Fibroblast of gingiva (primary cell): Measurements from ENCODE around the gene KCNAB2.

Source experiments
- DNase-seq: peaks from one replicate; pipeline ENCODE4 v3.0.0-alpha.2; 2011; ENCODE audit warnings: low read depth

KCNAB2 gene

GRCh38 chr1:6109688-6110087, 64.0 kb downstream of the KCNAB2 start:
- no peak for DNase-seq

GRCh38 chr1:6110326-6110725, 64.6 kb downstream of the KCNAB2 start:
- DNase-seq, result no peak

- DNase-seq, result no peak
Observed at GRCh38 chr1:6111571-6111970, 65.9 kb downstream of the KCNAB2 start.

GRCh38 chr1:6111991-6112689, 66.5 kb downstream of the KCNAB2 start:
- DNase-seq, result no peak

- DNase-seq, result no peak
Observed at GRCh38 chr1:6112690-6113005, 67.0 kb downstream of the KCNAB2 start.

- DNase-seq, result no peak
Observed at GRCh38 chr1:6113116-6113515, 67.4 kb downstream of the KCNAB2 start.

GRCh38 chr1:6113745-6114144, 68.1 kb downstream of the KCNAB2 start:
- DNase-seq, result no peak

- DNase-seq, result no peak
Observed at GRCh38 chr1:6116137-6116536, 70.4 kb downstream of the KCNAB2 start.

GRCh38 chr1:6117064-6117463, 71.4 kb downstream of the KCNAB2 start:
- DNase-seq, result no peak

GRCh38 chr1:6117624-6118023, 71.9 kb downstream of the KCNAB2 start:
- no peak for DNase-seq

- peak; percentile 11 for DNase-seq
Observed at GRCh38 chr1:6118415-6118814, 72.7 kb downstream of the KCNAB2 start.

- no peak for DNase-seq
Observed at GRCh38 chr1:6121021-6121421, 75.3 kb downstream of the KCNAB2 start.

- DNase-seq, result no peak
Observed at GRCh38 chr1:6121651-6122370, 76.1 kb downstream of the KCNAB2 start.

GRCh38 chr1:6123083-6123482, 77.4 kb downstream of the KCNAB2 start:
- no peak for DNase-seq

- no peak for DNase-seq
Observed at GRCh38 chr1:6123816-6124215, 78.1 kb downstream of the KCNAB2 start.

- no peak for DNase-seq
Observed at GRCh38 chr1:6124341-6124740, 78.7 kb downstream of the KCNAB2 start.

- no peak for DNase-seq
Observed at GRCh38 chr1:6124746-6125365, 79.2 kb downstream of the KCNAB2 start.

- no peak for DNase-seq
Observed at GRCh38 chr1:6125366-6125765, 79.7 kb downstream of the KCNAB2 start.

- no peak for DNase-seq
Observed at GRCh38 chr1:6126028-6126427, 80.3 kb downstream of the KCNAB2 start.

- DNase-seq, result no peak
Observed at GRCh38 chr1:6126521-6127067, 80.9 kb downstream of the KCNAB2 start.

- no peak for DNase-seq
Observed at GRCh38 chr1:6127587-6128163, 82.0 kb downstream of the KCNAB2 start.

GRCh38 chr1:6128276-6129081, 82.8 kb downstream of the KCNAB2 start:
- DNase-seq, result no peak
